GM13976 (cell line): ENCODE data around the gene ANGEL1.

Source experiments
- DNase-seq: peaks from one replicate; pipeline ENCODE4 v3.0.0; 2012; ENCODE audit warnings: low spot score
- CTCF ChIP-seq: IDR thresholded peaks from 2 replicates; pipeline ENCODE4 v1.5.1; 2012; ENCODE audit warnings: borderline replicate concordance, mild to moderate bottlenecking; ENCODE audit not compliant: insufficient read depth; ENCODE audit errors: extremely low read depth, missing control alignments, control extremely low read depth
- in situ Hi-C: fragments of 300-500 bp; cut with MboI; formaldehyde crosslinking; loops from one replicate; pipeline ENCODE4 v1.12.0; 2022; ENCODE audit warnings: low sequenced_read_pairs, mixed read lengths, inconsistent platforms; ENCODE audit not compliant: unreplicated experiment

Gene ANGEL1

GRCh38 chr14:76752744-76753143 is 59.9 kb downstream of the ANGEL1 start:
- TF ChIP-seq CTCF, result no peak
- in situ Hi-C loops, result no loop called here
- DNase-seq, result no peak

- in situ Hi-C loops, result no loop called here
- no peak for DNase-seq
- TF ChIP-seq CTCF, result no peak
These were observed 69.7 kb downstream of the ANGEL1 start for GRCh38 chr14:76742966-76743365.

- no peak for TF ChIP-seq CTCF
- in situ Hi-C loops, result no loop called here
- no peak for DNase-seq
These were observed 70.5 kb downstream of the ANGEL1 start for GRCh38 chr14:76742185-76742584.

GRCh38 chr14:76741074-76741473 is 71.6 kb downstream of the ANGEL1 start:
- in situ Hi-C loops, result no loop called here
- TF ChIP-seq CTCF, result no peak
- DNase-seq, result no peak
